ENCODE data around the gene YIPF5. TPM values are rescaled to one million over a fixed set of nuclear protein-coding genes. Genes with fewer than 3 reads are reported as not detected.

The YIPF5 gene
- total RNA-seq, 2 experiments from 2014 or later = 57.6 to 64.8 TPM

DNA sequence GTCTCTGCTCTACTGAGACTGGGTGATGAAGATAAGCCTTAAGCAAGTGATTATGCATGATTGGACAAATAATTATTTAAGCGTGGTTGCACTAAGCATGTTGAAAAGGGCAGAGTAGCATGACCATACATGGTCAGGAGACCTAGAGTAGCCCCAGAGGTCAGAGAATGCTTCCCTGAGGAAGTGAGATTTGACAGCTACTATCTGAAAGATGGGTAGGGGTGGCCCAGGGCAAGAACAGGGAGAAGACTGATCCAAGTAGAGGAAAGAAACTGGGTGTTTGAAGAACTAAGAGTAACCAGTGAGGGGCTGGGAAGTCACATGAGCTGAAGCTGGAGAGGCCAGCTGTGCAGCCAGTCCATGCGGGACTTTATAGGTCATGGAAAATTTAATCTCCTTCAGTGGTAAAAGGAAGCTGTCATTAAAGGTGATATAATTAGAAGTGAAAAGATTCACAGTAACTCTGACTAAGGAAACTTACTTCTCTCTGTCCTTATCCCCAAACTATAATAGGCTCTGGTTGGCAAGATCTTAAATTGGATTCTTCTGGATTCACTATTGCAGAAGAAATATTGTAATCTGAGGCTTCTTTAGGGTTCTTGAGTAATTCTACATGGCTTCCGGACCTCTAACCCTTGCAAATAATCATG, 35.2 kb downstream of the YIPF5 start:
- Histone ChIP-seq H3K9me3 (ENCODE audit: control insufficient read depth in 1 of 2, insufficient read depth in 1 of 2, low read length in 2 of 2) (no peaks in the 10 kb centered on the region), H3K36me3 (ENCODE audit: insufficient read depth, low read length) (no peaks in the 10 kb centered on the region), H3K4me1 (ENCODE audit: insufficient read depth, low read length) (no peaks in the 10 kb centered on the region), H3K4me3 (ENCODE audit: low read length) (no peak overlapping the region), H3K27ac (ENCODE audit: low read depth in 1 of 2, low read length in 2 of 2) (no peak overlapping the region), H3K27me3 (ENCODE audit: control insufficient read depth in 1 of 2, insufficient read depth in 2 of 2, low read length in 2 of 2) (no peaks in the 10 kb centered on the region)
- no peaks in the 10 kb centered on the region for H3K27me3 Mint-ChIP-seq
- H3K36me3 Mint-ChIP-seq (ENCODE audit: low read depth) = no peaks in the 10 kb centered on the region
- no peak for DNase-seq
- no peak overlapping the region for H3K4me3 Mint-ChIP-seq
- ATAC-seq (ENCODE audit: poor library complexity) = no peak
- ChIA-PET CTCF (interaction anchor here (0.7 kb wide), 1 partner anchor 9 kb away, joined by 3 read pairs; no protein-coding TSS in a partner anchor), POLR2A (no interaction called here)
- TF ChIP-seq CTCF (IDR thresholded peaks at IDR 0.05) = no peak
- H3K4me1 Mint-ChIP-seq (ENCODE audit: low read depth) = no peaks in the 10 kb centered on the region
- intact Hi-C loops (cut with DNase I, micrococcal nuclease) = no loop called here
- no peak overlapping the region for H3K27ac Mint-ChIP-seq
- no peaks in the 10 kb centered on the region for H3K9me3 Mint-ChIP-seq

DNA sequence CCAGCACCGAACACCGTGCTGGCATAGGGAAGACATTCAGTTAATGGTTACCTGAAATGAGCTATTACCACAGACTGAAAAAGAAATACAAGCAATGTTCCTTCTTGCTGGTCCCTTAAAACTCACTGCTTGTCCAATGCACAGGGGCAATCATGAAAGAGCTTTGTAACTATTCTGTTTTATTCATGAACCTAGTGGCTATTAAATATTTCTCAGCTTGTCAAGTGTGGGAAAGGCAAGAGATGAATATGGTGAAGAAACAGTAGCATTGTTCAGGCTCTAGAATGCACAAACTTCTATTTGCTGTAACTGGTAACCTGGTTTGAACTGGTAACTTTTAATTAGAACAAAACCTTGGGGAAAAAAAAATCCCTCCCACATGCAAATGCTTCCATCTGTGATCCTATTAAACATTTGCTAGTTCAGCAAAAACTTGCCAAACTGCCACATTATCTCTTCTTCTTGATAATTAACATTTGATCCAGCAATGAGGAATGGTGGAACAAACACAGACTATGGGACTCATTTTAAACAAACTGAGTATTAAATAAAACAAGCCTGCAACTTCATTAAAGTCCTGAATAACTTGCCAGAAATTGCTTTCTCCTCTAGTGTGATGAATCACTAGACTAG, 36.1 kb downstream of the YIPF5 start:
- DNase-seq (no peak), ATAC-seq (ENCODE audit: poor library complexity) (no peak)
- Histone ChIP-seq H3K27me3 (ENCODE audit: control insufficient read depth in 1 of 2, insufficient read depth in 2 of 2, low read length in 2 of 2) (no peaks in the 10 kb centered on the region), H3K36me3 (ENCODE audit: insufficient read depth, low read length) (no peaks in the 10 kb centered on the region), H3K4me1 (ENCODE audit: insufficient read depth, low read length) (no peaks in the 10 kb centered on the region), H3K9me3 (ENCODE audit: control insufficient read depth in 1 of 2, insufficient read depth in 1 of 2, low read length in 2 of 2) (no peaks in the 10 kb centered on the region), H3K27ac (ENCODE audit: low read depth in 1 of 2, low read length in 2 of 2) (no peak overlapping the region), H3K4me3 (ENCODE audit: low read length) (no peak overlapping the region)
- ChIA-PET POLR2A (no interaction called here), CTCF (interaction anchor here (1.4 kb wide), 2 partner anchors 13 to 58 kb away, joined by 3 to 5 read pairs; no protein-coding TSS in a partner anchor)
- Mint-ChIP-seq H3K4me3 (no peak overlapping the region), H3K36me3 (ENCODE audit: low read depth) (no peaks in the 10 kb centered on the region), H3K27ac (no peak overlapping the region), H3K9me3 (no peaks in the 10 kb centered on the region), H3K27me3 (no peaks in the 10 kb centered on the region), H3K4me1 (ENCODE audit: low read depth) (no peaks in the 10 kb centered on the region)
- intact Hi-C loops (cut with DNase I, micrococcal nuclease) = no loop called here
- TF ChIP-seq CTCF (IDR thresholded peaks at IDR 0.05) = no peak

DNA sequence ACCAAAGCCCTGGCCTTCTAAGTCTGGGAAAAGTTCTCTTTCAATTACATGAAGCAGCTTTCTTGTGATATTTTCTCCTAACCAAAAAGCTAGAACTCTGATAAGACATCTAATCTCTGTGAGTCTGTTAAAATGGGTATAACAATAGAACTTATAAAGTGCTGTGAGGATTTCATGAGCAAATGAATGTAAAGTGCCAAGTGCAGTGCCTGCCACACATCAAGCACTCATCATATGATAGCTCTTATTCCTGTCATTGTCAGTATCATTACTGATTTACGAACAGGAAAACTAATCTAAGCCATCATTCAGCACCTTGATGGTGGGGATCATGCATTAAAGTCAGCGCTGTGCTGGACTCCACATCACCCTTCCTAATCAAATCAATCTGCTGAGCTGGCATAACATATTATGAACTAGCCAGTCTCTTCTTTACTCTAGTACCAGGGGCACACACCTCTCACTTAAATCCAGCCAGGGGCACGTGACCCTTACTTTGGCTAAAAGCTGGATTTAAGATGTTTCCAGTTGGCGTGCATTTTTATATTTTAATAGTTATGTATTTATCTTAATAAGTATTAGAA, 37.3 kb downstream of the YIPF5 start:
- H3K4me3 ChIP-seq (ENCODE audit: low read length) = no peak overlapping the region
- H3K9me3 ChIP-seq (ENCODE audit: control insufficient read depth in 1 of 2, insufficient read depth in 1 of 2, low read length in 2 of 2) = no peaks in the 10 kb centered on the region
- Mint-ChIP-seq H3K4me3 (no peak overlapping the region), H3K9me3 (no peaks in the 10 kb centered on the region), H3K27ac (no peak overlapping the region), H3K36me3 (ENCODE audit: low read depth) (no peaks in the 10 kb centered on the region), H3K27me3 (no peaks in the 10 kb centered on the region), H3K4me1 (ENCODE audit: low read depth) (no peaks in the 10 kb centered on the region)
- DNase-seq (no peak), ATAC-seq (ENCODE audit: poor library complexity) (no peak)
- no peaks in the 10 kb centered on the region for H3K36me3 ChIP-seq (ENCODE audit: insufficient read depth, low read length)
- H3K27me3 ChIP-seq (ENCODE audit: control insufficient read depth in 1 of 2, insufficient read depth in 2 of 2, low read length in 2 of 2) = no peaks in the 10 kb centered on the region
- intact Hi-C loops (cut with DNase I, micrococcal nuclease) = no loop called here
- H3K4me1 ChIP-seq (ENCODE audit: insufficient read depth, low read length) = no peaks in the 10 kb centered on the region
- no peak overlapping the region for H3K27ac ChIP-seq (ENCODE audit: low read depth in 1 of 2, low read length in 2 of 2)
- POLR2A ChIA-PET = no interaction called here
- no peak for TF ChIP-seq CTCF (IDR thresholded peaks at IDR 0.05)
- CTCF ChIA-PET = interaction anchor here (1.3 to 1.4 kb wide), 3 partner anchors 9 to 60 kb away, joined by 3 to 5 read pairs (median 5); no protein-coding TSS in a partner anchor

All from CD4-positive, alpha-beta T cell (primary cell).